GM21423 (cell line): Measurements from ENCODE around the gene SYT12.
"Not testable (repeated sequence)": the region's sequence is repeated elsewhere in the genome, so short reads cannot be mapped to it uniquely, and the experiment has no call there.

Source experiments
- ATAC-seq: cut with Tn5 transposase; IDR thresholded peaks from one replicate; pipeline ENCODE4 v1.9.1; 2021; ENCODE audit warnings: mild to moderate bottlenecking, moderate library complexity; ENCODE audit not compliant: unreplicated experiment

Gene SYT12, protein sequence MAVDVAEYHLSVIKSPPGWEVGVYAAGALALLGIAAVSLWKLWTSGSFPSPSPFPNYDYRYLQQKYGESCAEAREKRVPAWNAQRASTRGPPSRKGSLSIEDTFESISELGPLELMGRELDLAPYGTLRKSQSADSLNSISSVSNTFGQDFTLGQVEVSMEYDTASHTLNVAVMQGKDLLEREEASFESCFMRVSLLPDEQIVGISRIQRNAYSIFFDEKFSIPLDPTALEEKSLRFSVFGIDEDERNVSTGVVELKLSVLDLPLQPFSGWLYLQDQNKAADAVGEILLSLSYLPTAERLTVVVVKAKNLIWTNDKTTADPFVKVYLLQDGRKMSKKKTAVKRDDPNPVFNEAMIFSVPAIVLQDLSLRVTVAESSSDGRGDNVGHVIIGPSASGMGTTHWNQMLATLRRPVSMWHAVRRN

GRCh38 chr11:67022961-67023956 is at the start of gene SYT12:
SYT12 (plus strand) TSS chr11:67023134; CDS start chr11:67030145, 7,011 bp downstream.
- ATAC-seq: no peak

- ATAC-seq: no peak
Observed at GRCh38 chr11:66973956-66974580, 48.9 kb upstream of the SYT12 start.

DNA sequence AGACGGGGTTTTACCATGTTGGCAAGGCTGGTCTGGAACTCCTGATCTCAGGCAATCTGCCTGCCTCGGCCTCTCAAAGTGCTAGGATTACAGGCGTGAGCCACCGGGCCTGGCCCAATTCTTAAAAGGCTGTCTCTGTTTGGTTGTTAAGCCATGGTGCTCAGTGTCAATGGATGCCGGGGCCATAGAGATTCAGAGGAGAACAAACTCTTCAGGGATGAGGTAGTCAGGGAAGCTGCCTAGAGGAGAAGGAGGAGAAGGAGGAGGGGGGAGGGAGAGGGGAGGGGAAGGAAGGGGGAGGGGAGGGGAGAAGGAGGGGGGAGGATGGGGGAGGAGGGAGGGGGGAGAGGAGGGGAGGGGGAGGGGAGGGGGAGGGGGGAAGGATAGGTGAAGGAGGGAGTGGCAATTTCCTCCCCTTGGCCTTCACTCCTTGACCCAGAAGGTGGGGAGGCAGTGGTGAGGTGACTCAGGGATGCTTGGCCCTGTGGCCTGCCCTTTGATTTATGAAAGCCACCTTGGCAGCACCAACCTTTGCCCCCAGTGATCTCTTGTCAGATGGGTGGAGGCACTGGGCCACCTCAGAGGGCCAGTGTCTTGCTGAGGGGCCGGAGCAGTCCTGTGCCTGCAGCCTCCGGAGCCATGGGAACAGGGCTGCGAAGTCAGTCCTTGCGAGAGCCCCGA is 48.1 kb upstream of the SYT12 start, which contains the start of gene C11orf86:
Gene C11orf86, plus strand, starts transcription at position 581 of the 681 bp plus-strand sequence. Its CDS starts 59 bp downstream, at position 640.
- no peak for ATAC-seq

GRCh38 chr11:66975405-66976027 is 47.4 kb upstream of the SYT12 start:
- no peak for ATAC-seq

DNA sequence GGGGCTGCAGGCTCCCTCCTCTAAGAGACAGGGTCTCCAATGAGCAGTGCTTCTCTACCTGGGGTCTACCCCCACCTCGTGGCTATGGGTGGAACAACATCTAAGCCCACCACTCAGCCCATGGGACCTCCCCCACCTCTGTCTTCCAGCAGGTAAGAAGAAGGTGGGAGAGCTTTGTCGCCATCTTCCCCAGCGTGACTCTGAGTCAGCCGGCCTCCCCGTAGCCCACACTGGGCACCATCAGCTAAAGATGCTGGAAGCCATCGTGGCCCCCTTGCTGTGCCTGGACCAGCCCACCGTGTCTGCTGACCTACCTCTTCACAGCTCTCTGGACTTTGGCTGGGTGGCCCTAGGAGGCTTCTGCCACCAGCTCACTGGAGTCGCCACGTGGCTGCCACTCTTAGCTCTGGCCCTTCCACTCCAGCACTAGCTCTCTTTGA is 46.9 kb upstream of the SYT12 start:
- no peak for ATAC-seq

DNA sequence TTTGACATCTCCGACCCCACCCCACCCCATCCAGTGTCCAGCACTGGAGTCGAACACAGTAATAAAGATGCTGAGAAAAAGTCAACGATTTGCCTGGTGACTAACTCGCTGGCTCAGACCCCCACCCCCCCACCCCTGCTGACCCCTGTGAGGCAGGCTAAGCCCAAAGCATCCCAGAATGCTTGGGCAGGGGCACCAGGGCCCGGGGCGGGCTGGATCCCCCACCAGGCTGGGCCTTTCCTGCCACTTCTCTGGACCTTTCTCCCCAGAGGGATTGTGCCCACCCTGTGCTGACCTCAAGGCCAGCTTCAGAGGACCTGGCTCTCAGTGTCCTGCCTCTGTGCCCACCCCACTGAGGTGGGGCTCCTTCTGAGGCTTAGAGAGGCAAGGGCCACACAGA is 46.0 kb upstream of the SYT12 start:
- no peak for ATAC-seq

GRCh38 chr11:66978229-66978628 is 44.7 kb upstream of the SYT12 start:
- ATAC-seq: no peak

- no peak for ATAC-seq
Observed at GRCh38 chr11:66978717-66979116, 44.2 kb upstream of the SYT12 start.

DNA sequence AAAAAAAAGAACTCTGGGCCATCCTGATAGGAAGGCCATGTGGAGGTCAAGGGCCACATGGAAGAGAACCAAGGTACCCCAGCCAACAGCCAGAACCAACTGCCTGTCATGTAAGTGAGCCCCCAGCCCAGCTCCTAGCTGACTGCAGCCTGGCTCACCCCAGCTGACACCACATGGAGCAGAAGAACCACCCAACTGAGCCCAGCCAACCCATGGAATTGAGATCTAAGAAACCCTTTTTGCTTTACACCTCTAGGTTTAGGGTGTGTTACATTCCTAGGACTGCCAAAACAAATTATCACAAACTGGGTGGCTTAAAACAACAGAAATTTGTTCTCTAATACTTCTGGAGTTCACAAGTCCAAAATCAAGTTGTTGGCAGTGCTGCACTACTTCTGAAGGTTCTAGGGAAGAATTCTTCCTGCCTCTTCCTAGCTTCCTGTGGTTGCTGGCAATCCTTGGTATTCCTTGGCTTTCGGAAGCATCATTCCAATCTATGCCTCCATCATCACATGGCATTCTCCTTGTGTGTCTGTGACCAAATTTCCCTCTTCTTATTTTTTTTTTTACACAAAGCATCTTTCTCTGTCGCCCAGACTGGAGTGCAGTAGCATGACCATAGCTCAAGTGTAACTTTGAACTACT is 43.5 kb upstream of the SYT12 start:
- no peak for ATAC-seq

- no peak for ATAC-seq
Observed at GRCh38 chr11:66981976-66982578, 40.9 kb upstream of the SYT12 start.

- no peak for ATAC-seq
Observed at GRCh38 chr11:66983275-66983924, 39.5 kb upstream of the SYT12 start.

DNA sequence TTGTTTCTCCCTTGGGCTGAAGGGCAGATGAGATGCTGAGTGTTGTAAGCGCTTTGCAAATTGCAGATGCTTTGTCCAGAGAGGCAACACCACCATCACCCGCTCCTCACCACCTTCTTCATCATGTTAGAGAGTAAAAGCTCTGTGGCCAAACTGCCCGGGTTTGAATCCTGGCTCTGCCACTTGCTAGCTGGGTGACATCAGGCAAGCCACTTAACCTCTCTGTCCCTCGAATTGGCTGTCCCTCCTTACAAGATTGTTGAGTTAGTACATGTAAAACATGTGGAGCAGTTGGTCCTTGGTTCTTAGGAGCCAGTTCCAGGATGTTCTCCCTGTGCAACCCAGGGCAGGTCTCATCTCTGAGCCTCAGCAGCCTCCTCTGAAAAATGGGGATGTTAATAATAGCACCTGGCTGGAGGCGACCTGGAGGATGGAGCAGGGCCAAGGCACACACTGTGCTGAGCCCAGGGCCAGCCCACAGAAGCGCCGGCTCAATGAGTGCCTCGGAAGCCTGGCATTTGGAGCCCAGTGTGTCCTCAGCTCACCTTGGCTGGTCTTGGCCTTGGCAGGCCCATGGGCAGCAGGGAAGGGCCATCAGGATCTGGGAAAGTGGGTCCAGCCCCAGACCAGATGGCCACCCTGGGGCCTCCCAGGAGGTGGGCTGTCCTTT is 37.3 kb upstream of the SYT12 start:
- ATAC-seq: no peak

DNA sequence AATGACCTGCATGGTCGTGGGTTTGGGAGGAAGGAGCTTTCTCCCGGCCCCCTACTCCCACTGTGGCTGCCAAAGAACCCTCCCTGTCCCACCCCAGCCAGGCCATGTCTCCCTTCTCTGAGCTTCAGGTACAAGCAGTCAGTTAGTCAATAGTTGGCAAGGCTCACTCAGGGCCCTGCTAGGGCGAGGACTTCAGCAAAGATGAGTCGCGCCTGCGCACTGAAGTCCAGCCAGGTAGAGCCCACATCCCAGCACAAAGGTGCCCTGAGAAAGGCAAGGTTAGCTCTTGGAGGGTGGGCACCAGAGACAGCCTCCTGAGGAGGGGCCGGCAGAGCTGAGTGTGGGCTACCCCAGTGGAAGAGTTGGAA is 36.8 kb upstream of the SYT12 start:
- ATAC-seq: no peak

DNA sequence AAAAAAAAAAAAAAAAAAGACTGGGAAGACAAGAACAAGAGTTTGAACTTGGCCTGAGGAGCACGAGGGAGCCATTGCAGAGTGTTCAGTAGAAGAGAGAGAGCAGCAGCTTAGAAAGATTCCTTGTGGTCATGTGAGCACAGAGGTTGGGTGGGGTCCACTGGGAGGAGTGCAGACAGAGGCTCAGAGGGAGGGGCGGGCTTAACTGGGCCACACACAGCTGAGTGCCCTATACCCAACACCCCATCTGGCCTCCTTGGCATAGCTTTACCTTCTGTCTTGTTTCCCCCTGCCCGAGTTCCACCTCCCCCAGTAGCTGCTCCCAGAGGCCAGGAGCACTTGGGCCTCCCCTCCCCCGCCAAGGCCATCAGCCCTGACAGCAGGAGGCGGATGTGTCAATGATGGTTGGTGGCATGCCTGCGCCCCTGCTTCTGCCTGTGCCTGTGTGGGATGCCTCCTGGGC is 35.7 kb upstream of the SYT12 start:
- ATAC-seq: no peak

GRCh38 chr11:66987924-66988637 is 34.9 kb upstream of the SYT12 start:
- ATAC-seq: no peak

GRCh38 chr11:66988741-66989140 is 34.2 kb upstream of the SYT12 start:
- not testable (repeated sequence) for ATAC-seq

DNA sequence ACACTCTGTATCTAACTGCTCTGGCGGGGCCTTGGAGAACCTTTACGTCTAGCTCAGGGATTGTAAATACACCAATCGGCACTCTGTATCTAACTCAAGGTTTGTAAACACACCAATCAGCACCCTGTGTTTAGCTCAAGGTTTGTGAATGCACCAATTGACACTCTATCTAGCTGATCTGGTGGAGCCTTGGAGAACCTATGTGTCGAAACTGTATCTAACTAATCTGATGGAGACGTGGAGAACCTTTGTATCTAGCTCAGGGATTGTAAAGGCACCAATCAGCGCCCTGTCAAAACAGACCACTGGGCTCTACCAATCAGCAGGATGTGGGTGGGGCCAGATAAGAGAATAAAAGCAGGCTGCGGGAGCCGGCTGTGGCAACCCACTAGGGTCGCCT is 33.6 kb upstream of the SYT12 start:
- ATAC-seq: not testable (repeated sequence)
